ENCODE measurements around the gene PADI3.

PADI3 gene, protein sequence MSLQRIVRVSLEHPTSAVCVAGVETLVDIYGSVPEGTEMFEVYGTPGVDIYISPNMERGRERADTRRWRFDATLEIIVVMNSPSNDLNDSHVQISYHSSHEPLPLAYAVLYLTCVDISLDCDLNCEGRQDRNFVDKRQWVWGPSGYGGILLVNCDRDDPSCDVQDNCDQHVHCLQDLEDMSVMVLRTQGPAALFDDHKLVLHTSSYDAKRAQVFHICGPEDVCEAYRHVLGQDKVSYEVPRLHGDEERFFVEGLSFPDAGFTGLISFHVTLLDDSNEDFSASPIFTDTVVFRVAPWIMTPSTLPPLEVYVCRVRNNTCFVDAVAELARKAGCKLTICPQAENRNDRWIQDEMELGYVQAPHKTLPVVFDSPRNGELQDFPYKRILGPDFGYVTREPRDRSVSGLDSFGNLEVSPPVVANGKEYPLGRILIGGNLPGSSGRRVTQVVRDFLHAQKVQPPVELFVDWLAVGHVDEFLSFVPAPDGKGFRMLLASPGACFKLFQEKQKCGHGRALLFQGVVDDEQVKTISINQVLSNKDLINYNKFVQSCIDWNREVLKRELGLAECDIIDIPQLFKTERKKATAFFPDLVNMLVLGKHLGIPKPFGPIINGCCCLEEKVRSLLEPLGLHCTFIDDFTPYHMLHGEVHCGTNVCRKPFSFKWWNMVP

DNA sequence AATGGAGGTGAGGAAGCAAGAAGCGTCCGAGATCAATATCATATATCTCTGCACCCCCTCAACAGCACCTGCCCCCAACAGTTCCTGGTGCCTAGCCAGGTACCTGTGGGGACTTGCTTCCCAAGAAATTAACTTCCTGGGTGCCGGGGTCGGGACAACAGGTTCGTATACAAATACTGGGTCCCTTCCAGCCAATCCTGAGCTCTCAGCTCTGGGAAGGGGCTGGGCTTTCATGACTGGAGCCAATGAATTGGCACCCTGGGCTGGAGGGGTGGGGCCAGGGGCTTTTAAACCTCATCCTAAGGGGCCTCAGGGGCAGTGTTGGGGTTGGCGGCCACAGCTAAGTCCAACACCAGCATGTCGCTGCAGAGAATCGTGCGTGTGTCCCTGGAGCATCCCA, at the start of gene PADI3:
PADI3 (plus strand) TSS at position 318 of the 400 bp plus-strand sequence; CDS start at position 358, 40 bp downstream.
- DNase-seq (ENCODE audit: low read depth): no peak

DNA sequence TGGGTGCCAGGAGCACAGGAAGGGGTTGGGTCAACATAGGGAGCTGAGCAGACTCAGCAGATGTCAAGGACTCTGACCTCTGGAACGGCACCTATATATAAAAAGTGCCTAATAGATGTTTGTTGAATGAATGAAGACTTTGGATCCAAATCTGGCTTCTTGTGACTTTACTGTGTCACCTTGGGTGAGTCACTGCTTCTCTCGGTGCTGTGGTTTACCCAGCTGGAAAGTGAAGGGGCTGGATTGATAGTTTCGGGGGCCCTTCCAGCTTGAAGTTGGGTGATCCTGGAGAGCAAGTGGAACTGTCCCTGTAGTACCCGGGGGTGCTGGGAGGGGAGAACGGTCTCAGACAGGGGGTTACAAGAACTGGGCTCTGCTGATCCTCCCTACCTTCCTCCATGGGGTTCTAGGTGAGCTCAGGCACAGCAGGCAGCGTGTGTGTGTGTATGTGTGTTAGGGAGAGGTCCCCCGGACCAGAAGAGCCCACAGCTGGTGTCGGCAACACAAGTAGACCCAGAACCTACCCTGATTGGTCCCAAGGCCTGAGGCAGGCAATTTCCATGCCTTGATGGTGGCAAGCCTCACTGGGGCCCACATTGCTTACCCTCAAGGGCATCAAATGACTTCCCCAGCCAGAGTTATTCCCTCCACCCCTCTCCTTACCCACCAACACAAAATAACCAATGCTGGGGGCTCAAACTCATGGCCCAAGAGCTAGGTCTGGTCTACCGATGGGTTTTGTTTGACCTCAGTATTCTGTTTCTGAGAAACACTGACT, 49.4 kb upstream of the PADI3 start:
- DNase-seq (ENCODE audit: low read depth): no peak

DNA sequence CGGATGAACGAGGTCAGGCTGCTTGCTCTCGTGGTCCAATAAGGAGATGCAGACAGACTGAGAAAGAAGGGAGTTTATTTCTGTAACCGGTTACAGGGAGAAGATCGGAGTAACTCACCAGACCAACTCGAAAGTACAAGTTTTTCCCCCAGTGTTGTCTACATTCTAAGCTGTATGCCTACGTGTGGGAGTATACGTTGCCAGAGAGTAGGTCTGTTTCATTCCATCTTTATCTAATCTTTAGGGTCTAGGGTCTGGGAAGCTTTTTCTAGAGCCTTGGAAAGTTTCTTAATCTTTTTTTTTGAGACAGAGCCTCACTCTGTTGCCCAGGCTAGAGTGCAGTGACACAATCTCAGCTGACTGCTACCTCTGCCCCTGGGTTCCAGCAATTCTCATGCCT, 48.7 kb upstream of the PADI3 start:
- DNase-seq (ENCODE audit: low read depth): no peak

DNA sequence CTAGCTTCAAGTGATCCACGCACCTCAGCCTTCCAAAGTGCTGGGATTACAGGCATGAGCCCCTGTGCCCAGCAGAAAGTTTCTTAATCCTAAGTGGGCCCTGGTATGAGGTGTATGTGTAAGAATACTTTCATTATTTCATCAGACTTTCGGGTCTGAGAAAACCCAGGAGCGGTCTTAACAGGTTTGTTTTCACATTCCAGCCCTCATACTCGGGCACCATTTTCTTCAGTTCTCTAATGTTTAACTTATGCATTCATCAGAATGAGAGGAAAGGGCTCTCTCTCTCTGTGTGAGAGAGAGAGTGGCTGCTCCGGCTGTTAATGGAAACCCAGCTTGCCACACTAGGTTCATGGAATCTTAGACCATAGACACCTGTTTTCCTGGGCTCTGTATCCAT, 48.1 kb upstream of the PADI3 start:
- no peak for DNase-seq (ENCODE audit: low read depth)

DNA sequence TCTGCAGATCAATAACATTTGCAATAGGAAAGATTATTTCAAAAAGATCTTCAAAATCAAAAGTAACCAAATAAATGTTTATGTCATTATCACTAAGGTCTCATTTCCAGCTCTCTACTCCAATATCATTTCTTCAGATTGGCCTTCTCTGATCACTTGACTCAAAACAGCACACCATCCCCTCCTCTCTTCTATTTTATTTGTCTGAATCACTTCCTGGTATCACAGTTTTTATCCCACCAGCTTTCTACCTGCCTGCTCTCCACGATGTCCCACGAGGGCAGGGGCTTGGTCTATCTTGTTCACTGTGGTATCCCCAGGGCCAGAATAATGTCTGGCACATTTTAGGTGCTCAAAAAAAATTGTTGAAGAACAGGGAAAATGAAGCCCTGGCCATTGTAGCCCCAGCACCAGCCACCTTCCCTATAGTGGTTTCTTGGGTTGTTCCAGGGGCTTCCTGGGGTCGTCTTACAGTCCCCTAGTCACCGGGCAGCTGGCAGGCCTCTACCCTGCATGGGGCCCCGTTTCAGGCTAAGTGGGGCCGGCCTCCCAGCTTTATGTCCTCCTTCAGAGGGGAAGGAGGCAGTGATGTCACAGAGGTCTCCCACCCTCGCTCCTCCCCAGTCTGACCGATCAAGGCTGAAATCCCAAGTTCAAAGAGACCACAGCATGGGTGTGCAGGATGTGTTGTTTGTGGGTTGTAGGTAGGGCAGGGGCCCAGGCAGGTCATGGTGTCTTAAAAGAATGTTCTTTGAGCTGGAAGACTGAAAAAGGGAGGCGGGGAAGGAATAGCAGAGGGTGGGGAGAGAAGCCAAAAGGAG, 47.5 kb upstream of the PADI3 start:
- DNase-seq (ENCODE audit: low read depth): no peak

DNA sequence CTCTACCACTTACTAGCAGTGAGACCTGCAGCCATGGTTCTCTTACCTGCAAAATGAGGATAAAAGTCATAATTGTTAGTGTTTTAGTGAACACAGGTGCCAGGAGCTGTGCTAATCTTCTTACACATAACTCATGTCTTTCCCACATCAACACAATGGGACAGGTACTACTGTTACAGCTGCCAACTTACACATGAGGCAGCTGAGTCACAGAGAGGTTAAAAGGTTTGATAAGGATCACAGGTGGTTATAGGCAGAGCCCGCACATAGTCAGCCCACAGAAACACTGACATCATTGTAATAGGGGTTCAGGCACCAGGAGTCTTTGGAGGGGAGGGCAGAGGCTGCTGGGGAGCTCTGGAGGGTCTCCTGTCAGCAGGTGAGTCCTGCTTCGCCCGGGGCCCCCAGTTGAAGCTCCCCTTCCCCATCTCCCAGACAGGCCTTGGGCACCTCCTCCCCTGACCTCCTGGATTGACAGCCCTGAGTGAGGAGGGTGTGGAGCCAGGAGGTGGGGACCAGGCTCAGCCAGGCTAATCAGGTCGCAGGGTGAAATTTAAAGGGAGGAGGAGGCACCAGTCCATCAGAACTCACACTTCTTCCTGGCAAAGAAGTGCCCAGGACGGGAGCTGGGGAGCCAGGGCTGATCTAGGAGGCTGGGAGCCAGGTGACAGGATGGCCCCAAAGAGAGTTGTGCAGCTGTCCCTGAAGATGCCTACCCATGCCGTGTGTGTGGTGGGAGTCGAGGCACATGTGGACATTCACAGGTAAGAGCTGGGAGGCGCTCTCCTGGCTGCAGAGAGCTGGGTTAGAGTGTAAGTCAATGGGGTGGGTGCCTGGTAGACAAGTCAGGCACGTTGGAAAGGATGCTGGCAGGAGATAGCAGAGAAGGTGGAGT, 44.1 kb upstream of the PADI3 start, which contains the start of gene PADI1:
PADI1 (plus strand) TSS at position 583 of the 895 bp plus-strand sequence; CDS start at position 673, 90 bp downstream.
- no peak for DNase-seq (ENCODE audit: low read depth)

DNA sequence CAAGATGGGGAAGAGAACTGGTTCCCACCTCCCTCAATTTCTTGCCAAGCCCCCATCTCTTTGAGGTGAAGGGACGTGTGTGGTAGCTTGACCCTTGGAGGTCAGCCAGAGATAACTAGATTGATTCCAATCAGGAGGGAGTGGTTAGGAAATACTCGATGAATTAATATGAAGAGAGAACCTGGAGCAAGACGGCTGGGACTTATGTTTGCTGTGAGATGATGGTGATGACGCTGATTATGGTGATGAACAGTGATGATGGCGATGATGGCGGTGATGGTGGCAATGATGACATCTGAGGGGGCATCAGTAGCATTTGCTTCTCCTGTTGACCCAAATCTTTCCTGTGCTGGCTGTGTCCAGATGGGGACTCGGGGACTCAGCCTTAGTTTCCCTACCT, 43.2 kb upstream of the PADI3 start:
- DNase-seq (ENCODE audit: low read depth): no peak

DNA sequence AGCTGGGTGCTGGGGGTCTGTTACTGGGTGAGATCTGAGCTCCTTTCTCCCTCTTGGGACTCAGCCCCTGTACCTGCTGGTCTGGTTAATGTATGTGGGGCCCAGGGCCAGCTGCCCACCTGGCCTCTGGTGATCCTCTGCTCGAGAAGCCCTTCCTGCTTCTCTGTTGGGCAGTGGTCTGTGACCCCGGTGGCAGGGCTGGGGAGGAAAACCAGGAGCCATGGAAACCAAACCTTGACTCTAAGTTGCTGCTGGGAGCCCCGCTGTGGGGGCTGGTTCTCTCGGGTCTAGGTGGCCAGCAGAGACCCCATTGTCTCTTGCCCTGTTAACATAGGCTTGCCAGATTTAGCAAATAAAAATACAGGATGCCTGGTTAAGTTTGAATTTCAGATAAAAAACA, 42.7 kb upstream of the PADI3 start:
- DNase-seq (ENCODE audit: low read depth): no peak

DNA sequence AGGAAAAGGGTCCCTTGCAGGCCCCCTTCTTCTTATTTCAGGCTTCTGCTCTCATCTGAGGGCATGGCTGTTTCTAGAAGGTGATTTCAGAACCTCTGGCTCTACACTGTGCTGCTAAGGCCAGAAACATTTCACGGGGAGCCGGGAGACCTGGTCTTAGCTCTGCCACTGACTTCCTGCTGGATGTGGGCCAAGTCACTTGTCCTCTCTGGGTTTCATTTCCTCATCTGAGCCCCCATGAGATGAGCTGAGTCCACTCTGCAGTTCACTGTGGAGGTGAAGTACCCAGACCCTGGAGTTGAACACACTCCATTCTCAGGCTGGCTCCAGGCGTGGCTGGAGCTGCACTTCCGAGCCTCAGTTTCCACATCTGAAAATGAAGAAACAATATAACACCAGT, 41.9 kb upstream of the PADI3 start:
- DNase-seq (ENCODE audit: low read depth): no peak

DNA sequence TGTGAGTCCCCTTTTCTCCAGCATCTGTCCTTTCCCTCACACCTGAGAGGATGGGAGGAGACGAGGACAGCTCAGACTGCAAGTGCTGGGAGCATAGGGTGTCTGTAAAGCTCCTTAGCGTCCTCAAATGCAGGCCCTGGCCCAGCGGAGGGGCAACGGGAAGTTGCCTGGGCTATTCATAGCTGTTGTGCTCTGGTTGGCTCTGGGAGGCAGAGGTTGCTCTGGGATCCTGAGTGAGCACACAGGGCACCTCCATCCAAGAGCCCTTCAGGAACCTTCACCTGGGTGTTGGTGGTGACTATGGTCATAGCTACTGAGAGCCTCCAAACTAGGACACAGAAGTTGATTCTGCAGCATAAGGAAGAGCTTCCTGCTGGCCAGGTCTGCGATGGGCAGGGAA, 41.4 kb upstream of the PADI3 start:
- no peak for DNase-seq (ENCODE audit: low read depth)

DNA sequence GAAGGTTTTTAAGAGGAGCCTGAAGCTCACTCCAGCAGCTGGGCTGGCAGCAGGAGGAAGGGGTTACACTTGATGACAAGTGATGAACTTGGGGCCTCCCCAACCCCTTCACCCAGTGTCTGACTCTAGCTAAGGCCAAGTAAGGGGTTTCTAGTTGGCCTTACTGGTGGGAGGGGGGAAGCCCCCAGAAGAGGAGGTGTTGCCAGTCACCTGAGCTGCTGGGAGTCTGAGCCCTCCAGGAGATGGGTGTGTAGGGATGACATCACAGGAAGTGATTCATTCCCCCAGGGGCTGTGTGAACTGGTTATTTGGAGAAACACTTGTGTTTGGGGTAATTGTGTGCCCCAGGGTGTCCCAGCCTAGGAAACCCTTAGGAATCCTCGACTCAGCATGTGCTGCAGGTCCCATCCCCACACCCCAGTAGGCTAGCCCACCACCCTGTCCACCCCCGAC, 40.9 kb upstream of the PADI3 start:
- peak; percentile 45 for DNase-seq (ENCODE audit: low read depth)

DNA sequence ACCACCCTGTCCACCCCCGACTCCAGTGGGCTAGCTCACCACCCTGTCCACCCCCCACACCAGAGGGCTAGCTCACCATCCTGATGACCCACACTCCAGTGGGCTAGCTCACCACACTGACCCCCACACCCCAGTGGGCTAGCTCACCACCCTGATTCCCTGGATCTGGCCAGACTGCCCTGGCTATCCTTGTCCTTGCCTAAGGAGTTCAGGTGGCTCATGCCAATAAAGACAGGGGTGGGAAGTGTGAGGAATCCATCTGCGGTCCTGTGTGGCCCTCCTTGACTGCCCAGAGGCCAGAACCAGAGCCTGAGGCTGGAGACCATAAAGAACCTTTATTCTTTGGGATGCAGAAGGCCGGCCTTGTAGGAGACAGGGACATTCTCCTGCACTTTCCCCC, 40.4 kb upstream of the PADI3 start:
- DNase-seq (ENCODE audit: low read depth): no peak

DNA sequence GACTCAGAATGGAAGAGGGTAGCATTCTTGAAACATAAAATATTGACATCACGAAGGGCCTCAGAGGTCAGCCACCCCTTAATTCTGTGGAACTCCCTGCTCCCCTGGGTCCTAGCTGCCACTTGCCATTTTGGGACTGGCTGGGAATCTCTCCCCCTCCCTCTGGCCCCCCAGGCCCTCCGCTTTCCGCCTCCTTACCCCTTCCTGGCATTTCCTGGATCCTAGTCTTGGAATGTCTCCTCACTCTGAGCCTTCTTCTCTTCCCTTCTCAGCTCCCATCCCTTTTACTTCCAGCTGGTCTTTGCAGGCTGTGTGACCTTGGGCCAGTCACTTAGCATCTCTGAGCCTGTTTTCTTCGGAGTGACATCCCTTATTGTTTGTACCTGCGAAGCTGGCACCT, 39.5 kb upstream of the PADI3 start:
- no peak for DNase-seq (ENCODE audit: low read depth)

DNA sequence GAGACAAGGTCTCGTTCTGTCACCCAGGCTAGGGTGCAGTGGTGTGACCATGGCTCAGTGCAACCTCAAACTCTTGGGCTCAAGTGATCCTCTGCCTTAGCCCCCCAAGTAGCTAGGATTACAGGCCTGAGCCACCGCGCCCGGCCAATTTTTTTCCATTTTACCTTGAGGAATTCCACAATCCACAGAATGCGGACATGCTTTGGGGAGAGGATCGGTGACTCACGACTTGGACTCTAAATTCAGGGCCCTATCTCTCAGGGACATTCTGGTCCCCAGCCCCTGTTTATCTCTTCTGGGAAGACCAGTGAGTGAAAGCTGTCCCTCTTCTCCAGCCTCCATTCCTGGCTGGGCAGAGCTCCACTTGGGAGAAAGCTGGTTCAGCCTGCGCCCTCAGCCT, 38.7 kb upstream of the PADI3 start:
- DNase-seq (ENCODE audit: low read depth): no peak

DNA sequence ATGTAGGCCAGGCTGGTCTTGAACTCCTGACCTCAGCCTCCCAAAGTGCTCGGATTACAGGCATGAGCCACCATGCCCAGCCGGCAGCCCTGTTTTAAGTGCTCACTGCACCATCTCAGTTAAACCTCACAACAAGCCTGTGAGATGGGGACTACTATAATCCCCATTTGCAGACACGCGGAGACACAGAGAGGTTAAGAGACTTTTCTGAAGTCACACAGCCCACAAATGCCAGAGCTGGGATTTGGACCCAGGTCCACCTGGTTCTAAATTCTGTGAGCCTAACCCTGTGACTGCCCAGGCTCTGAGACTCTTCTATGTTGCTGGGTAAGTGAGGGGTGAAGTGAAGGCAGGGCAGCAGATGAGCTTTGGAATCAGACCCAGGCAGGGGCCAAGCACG, 37.5 kb upstream of the PADI3 start:
- DNase-seq (ENCODE audit: low read depth): no peak

DNA sequence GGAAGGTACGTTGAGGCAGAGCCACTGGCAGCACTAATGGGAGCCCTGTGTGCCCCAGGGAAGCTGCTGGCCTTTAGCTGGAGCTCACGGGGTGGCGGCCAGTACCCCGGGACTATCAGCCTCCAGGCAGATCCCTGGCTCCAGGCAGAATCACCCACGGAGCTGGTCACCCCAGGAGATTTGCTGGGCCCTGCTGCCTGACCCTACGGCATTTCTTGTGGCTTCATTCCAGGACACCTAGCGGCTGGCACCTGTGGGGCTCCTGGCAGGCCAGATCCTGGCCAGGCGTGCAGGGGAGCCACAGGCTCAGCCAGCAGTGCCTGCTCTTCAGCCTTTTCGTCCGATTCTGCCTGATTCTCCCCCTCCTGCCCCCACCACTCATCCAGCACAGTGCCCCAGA, 36.9 kb upstream of the PADI3 start:
- no peak for DNase-seq (ENCODE audit: low read depth)

DNA sequence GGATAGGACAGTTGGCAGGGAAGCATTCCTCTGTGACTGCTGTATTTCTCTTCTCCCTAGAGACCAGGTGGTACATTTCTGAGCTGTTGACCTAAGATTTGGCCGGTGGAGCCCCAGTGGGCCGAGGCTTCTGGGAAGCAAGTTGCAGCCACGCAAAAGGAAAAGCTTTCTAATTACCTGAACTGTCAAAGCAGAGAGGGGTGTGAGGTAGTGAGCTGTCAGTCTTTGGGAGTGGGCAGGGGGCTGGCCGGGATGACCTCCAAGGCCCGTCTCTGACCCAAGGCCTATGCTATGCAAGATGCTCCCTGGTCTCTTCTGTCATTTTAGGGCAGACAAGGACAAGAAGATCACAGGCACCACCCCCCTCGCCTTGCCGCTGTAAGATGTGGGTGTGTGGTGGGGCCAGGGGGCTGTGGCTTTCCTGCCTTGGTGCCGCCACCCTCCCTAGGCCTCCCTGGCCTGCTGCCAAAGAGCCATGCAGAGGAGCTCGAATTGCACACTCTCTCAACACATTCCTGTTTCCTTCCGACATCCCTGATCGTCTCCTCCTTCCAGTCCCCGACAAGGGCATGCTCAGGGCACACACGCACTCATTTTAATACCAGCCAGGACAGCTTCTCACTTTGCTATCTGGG, 36.3 kb upstream of the PADI3 start:
- DNase-seq (ENCODE audit: low read depth): peak; percentile 11

DNA sequence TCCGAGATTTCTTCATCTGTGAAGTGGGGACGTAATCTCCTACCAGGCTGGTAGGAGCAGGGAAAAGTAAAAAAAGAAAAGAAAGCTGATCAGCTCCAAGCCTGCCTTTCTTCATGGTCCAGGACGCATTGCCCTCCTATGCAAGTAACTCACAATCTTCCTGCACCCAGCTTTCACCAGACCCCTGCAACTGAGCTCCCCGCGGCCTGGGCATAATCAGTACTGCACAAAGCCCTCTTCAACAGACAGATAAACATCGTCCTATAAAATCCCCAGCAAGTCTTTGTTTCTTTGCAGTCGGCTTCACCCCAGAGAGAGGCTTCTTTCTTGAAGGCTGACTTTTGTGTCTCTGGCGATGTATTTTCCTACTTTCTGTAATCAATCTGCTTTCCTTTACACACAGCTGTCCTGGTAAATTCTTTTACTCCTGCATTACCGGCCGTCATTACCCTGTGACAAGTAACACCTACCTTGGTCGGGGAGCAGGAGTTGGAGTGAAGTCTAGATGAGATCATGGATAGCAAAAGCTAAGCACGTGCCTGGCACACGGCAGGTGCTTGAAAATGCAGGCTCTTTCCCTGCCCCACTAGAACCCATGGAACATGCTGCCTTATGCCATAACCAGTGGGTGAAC, 35.6 kb upstream of the PADI3 start:
- DNase-seq (ENCODE audit: low read depth): no peak

DNA sequence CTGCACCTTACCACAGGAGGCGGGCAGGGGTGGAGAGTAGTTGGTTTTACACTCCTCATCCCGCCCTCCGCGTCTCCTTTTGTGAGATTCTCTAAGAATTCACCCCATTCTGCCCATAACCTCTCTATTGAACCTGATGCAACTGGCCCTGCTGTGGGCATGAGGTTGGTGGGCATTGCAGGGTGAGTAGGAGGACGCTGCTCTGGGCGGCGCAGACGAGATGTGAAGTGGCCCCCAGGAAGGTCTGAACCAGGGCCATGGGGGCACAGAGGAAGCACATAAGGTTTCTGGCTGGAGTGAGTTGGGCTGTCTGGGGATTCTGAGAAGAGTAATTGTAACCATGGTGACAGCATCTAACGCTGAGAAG, 35.1 kb upstream of the PADI3 start:
- DNase-seq (ENCODE audit: low read depth): no peak

Measured in stimulated activated CD4-positive, alpha-beta T cell treated with anti-CD3 and anti-CD28 coated beads, Interleukin-2, amount 100 ng/mL, for 4 hours (primary cell).